ENCODE measurements around the gene SPON1. TPM values are rescaled to one million over a fixed set of nuclear protein-coding genes. Genes with fewer than 3 reads are reported as not detected.

Gene SPON1
- total and polyA plus RNA-seq, 2 of the 8 experiments (the other 6 are each of a cell fraction or from before 2014, with no cell fraction given): 1.5 to 5.4 TPM

DNA sequence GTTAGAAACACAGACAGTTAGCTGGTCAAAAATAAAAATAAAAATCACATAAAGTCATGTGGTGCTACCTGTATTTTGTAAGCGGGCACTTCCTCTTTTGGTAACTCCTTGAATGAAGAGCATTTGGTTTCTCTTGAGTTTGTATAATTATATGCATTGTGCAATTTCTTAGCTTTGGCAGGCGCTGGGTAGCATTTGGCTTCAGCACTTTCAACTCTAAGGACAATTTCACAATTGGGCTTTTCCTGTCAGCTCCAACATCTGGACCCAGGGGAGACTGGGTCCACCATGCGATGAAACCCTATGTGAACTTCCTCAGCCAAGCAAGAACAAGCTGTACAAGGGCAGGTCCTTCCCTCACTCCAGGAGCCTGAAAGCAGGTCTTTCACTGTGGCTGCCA, 227.4 kb downstream of the SPON1 start (continued):
- TF ChIP-seq CHD7 (IDR thresholded peaks at IDR 0.05; ENCODE audit: insufficient replicate concordance, low read length): no peak
